ENCODE results near the gene NT5DC3.
"Not testable (repeated sequence)": the region's sequence is repeated elsewhere in the genome, so short reads cannot be mapped to it uniquely, and the experiment has no call there.

The NT5DC3 gene

GRCh38 chr12:103832048-103832997 is 8.7 kb downstream of the NT5DC3 start:
- no peak for DNase-seq

GRCh38 chr12:103830730-103831320 is 10.2 kb downstream of the NT5DC3 start:
- no peak for DNase-seq

GRCh38 chr12:103830025-103830725 is 10.9 kb downstream of the NT5DC3 start:
- no peak for DNase-seq

DNA sequence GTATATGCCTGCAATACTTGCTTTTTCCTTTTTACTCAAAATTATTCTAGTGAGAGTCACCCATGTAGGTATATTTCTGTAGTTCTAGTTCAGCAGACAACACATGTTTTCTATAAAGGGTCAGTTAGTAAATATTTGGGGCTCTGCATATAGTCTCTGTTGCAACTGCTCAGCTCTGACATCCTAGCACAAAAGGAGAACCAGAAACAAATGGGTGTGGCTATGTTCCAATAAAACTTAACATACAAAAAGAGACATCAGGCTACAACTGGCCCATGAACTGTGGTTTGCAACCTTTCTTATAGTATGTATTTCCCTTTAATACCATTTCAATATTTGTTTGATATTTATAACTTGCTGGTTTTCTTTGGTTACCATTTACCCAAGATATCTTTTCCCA is 11.9 kb downstream of the NT5DC3 start:
- no peak for DNase-seq

DNA sequence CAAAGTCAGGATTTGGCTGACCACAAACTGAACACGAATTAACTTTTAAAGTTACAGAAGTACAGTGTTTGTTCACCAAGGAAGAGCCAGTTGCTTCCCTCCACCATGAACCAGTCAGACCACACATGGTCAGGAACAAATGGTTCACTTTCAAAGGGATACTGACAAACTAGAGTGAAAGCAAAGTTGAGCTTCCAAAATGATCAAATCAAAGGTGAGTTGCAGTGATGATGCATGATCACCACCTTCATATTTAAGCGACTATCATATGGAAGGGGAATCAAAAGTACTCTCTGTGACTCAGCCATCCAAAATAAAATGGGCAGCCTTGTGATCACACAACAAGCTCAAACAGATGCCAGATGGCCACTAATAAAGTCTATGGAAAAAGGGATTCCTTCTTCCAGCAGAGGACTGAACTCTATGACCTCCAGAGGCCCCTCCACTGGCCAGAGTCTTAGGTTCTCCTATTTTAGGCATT is 13.1 kb downstream of the NT5DC3 start:
- no peak for DNase-seq

DNA sequence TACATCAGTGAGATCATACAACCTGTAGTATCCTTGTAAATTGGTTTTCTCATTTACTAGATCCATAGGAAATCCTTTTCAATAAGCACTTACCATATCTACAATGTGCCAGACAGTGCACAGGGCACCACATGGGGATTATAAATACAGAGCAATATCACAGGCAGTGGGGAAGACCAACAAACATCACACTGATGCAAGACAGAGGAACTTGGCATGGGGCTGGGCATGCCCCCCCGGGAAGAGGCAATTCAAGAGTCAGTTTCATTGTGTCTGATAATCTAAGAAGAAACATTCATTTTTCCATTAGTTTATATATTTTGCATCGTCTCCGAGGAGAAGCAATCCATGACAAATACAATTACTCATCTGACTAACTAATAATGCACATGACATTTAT is 16.2 kb downstream of the NT5DC3 start:
- DNase-seq, result no peak

- DNase-seq, result no peak
These were observed 16.7 kb downstream of the NT5DC3 start for GRCh38 chr12:103824290-103824689.

- no peak for DNase-seq
These were observed 17.2 kb downstream of the NT5DC3 start for GRCh38 chr12:103823871-103824270.

GRCh38 chr12:103821773-103822172 is 19.3 kb downstream of the NT5DC3 start:
- peak; percentile 51 for DNase-seq

- DNase-seq, result no peak
These were observed 20.0 kb downstream of the NT5DC3 start for GRCh38 chr12:103820881-103821489.

- no peak for DNase-seq
These were observed 20.7 kb downstream of the NT5DC3 start for GRCh38 chr12:103820361-103820760.

DNA sequence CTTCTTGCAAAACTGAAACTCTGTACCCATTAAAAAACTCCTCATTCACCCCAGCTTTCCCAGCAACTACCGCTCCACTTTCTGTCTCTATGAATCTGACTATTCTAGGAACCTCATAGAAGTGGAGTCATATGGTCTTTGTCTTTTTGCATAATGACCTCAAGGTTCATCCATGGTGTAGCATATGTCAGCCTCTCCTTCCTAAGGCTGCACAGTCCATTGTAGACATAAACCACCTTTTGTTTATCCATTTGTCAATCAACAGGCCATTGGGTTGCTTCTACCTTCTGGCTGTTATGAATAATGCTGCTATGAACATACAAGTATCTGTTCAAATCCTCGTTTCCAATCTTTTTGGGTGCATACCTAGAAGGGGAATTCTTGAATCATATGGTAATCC is 21.1 kb downstream of the NT5DC3 start:
- no peak for DNase-seq

GRCh38 chr12:103819312-103819711 is 21.7 kb downstream of the NT5DC3 start:
- no peak for DNase-seq

- DNase-seq, result no peak
These were observed 23.2 kb downstream of the NT5DC3 start for GRCh38 chr12:103817791-103818190.

GRCh38 chr12:103816663-103817062 is 24.4 kb downstream of the NT5DC3 start:
- DNase-seq, result no peak

GRCh38 chr12:103814436-103814835 is 26.6 kb downstream of the NT5DC3 start:
- peak; percentile 73 for DNase-seq

- no peak for DNase-seq
These were observed 27.1 kb downstream of the NT5DC3 start for GRCh38 chr12:103813949-103814348.

DNA sequence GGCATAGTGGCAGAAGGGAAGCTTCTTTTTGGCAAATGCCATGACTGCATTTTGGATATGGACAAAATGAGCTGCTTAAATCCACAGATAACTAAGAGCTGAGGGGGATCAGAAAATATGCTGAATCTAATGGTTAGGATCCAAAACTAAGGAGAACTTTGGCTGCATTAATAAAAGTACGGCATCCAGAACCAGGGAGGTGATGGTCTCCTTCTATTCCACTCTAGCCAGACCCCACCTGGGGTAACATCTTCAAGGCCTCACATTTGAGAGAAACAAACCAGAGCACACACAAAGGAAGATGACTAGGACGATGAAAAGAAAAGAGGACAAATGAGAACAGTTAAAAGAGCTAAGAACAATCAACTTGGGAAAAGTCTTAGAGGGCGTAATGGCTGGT is 27.6 kb downstream of the NT5DC3 start:
- no peak for DNase-seq

DNA sequence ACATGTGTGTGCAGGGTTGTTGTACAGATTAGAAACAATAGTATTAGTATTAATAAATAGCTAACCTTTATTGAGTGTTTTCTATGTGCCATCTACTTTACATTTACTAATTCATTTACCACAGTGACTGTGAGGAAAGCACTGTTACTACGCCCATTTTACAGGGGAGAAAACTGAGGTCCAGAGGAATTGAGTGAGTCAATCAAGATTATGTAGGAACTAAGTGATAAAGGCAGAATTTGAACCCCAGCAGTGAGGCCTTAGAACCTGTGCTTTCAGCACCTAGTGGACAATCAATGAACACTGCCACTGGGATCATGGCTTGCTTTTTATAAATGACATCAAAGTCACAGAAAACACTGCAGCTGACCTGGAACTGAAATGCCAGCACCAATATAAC is 28.2 kb downstream of the NT5DC3 start:
- no peak for DNase-seq

DNA sequence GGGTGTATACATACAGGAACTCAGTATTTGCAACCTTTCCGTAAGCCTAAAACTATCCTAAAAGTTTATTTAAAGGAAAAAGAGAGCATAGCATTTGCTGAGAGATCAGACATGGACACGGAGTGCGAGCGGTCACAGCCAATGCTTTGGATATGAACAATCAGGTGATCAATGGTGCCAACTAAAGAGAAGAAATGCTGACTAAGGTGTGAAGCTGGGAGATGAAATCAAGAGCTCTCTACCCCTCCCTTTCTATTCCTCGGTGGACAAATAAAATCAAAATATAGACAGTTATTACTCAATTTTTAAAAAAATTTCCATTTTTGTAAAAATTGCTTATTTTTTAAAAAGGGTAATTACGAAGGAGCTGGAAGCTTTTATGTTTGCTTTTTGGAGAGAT is 29.2 kb downstream of the NT5DC3 start:
- DNase-seq, result no peak

DNA sequence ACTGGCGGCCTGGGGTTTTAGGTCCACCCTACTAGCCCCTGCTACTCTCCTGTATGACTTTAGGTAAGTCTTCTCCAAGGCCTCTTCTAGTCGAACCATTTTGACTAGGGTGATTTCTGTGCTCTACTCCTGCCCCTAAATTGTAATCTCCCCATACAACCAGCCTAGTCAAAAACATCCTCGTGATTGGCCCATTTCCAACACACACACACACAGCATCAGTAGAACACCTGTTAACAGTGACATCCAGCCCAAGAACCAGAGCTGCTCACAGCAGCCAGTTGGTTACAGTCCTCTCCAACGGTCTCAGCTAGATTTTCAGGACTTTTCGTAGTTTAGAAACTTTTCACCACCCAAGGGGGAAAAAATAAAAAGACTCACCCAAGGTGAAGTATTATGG is 30.9 kb downstream of the NT5DC3 start:
- no peak for DNase-seq

GRCh38 chr12:103809639-103810038 is 31.4 kb downstream of the NT5DC3 start:
- not testable (repeated sequence) for DNase-seq

- no peak for DNase-seq
These were observed 31.9 kb downstream of the NT5DC3 start for GRCh38 chr12:103809154-103809553.
